HL-60 (cell line): ENCODE data around the gene RAD23A.

Experiments used
- GABPA ChIP-seq: IDR thresholded peaks from 2 replicates; pipeline ENCODE4 v1.6.1; 2012; ENCODE audit warnings: low read depth
- POLR2AphosphoS5 ChIP-seq: IDR thresholded peaks from 2 replicates; pipeline ENCODE4 v1.6.1; 2012; ENCODE audit warnings: low read depth
- REST ChIP-seq: IDR thresholded peaks from 2 replicates; pipeline ENCODE4 v1.6.1; 2012; ENCODE audit warnings: low read depth; ENCODE audit not compliant: insufficient replicate concordance
- SPI1 ChIP-seq: IDR thresholded peaks from 2 replicates; pipeline ENCODE4 v1.6.1; 2012; ENCODE audit warnings: low read depth, mild to moderate bottlenecking, borderline replicate concordance
- TF ChIP-seq, protein P1 (sequence below): IDR thresholded peaks from one replicate; pipeline ENCODE4 v1.5.1; 2011; ENCODE audit warnings: low read length, control low read depth, inconsistent platforms; ENCODE audit not compliant: insufficient read depth

DNA sequence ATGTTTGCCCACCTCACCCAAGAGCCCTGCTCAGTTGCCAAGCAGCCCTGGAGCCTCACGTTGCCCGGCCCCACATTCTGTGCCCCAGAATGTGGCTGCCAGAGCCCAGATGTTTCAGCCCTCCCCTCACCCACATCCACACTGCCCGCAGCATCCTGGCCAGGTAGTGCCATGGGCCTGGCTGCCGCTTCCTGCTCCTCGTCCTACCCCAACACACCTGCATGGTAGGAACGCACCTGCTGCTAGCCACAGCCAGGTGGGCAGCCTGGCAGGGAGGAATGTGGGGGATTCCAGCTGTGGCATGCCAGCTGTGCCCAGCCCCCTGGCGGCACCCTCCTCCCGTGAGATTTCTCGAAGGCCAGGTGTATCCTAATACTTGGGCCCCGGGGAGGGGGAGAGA lies 42.1 kb downstream of the RAD23A start:
- TF ChIP-seq POLR2AphosphoS5: no peak
- TF ChIP-seq, protein P1, sequence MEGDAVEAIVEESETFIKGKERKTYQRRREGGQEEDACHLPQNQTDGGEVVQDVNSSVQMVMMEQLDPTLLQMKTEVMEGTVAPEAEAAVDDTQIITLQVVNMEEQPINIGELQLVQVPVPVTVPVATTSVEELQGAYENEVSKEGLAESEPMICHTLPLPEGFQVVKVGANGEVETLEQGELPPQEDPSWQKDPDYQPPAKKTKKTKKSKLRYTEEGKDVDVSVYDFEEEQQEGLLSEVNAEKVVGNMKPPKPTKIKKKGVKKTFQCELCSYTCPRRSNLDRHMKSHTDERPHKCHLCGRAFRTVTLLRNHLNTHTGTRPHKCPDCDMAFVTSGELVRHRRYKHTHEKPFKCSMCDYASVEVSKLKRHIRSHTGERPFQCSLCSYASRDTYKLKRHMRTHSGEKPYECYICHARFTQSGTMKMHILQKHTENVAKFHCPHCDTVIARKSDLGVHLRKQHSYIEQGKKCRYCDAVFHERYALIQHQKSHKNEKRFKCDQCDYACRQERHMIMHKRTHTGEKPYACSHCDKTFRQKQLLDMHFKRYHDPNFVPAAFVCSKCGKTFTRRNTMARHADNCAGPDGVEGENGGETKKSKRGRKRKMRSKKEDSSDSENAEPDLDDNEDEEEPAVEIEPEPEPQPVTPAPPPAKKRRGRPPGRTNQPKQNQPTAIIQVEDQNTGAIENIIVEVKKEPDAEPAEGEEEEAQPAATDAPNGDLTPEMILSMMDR: no peak
- no peak for TF ChIP-seq GABPA
- no peak for TF ChIP-seq REST
- TF ChIP-seq SPI1: no peak
